GM23248 (cell line): ENCODE results near the gene ENOSF1.

ENCODE experiments used
- EZH2 ChIP-seq: fragments of 200-600 bp; sonication (generic); IDR thresholded peaks from 2 replicates; pipeline ENCODE4 v1.6.1; 2018; ENCODE audit warnings: antibody characterized with exemption, mild to moderate bottlenecking; ENCODE audit not compliant: insufficient read depth, poor library complexity, severe bottlenecking
- EZH2phosphoT487 ChIP-seq: fragments of 200-600 bp; sonication (generic); IDR thresholded peaks from 2 replicates; pipeline ENCODE4 v1.6.1; 2018; ENCODE audit warnings: antibody characterized with exemption, moderate library complexity, mild to moderate bottlenecking, low read depth; ENCODE audit not compliant: insufficient read depth

- TF ChIP-seq EZH2 (no peak), EZH2phosphoT487 (no peak)
Observed at GRCh38 chr18:658947-659533, 53.4 kb downstream of the ENOSF1 start.
